GM21390 (cell line): Measurements from ENCODE around the gene HSPA1A.
"Not testable (repeated sequence)": the region's sequence is repeated elsewhere in the genome, so short reads cannot be mapped to it uniquely, and the experiment has no call there.

ENCODE experiments used
- ATAC-seq: cut with Tn5 transposase; IDR thresholded peaks from one replicate; pipeline ENCODE4 v1.9.1; 2021; ENCODE audit not compliant: unreplicated experiment

HSPA1A gene

DNA sequence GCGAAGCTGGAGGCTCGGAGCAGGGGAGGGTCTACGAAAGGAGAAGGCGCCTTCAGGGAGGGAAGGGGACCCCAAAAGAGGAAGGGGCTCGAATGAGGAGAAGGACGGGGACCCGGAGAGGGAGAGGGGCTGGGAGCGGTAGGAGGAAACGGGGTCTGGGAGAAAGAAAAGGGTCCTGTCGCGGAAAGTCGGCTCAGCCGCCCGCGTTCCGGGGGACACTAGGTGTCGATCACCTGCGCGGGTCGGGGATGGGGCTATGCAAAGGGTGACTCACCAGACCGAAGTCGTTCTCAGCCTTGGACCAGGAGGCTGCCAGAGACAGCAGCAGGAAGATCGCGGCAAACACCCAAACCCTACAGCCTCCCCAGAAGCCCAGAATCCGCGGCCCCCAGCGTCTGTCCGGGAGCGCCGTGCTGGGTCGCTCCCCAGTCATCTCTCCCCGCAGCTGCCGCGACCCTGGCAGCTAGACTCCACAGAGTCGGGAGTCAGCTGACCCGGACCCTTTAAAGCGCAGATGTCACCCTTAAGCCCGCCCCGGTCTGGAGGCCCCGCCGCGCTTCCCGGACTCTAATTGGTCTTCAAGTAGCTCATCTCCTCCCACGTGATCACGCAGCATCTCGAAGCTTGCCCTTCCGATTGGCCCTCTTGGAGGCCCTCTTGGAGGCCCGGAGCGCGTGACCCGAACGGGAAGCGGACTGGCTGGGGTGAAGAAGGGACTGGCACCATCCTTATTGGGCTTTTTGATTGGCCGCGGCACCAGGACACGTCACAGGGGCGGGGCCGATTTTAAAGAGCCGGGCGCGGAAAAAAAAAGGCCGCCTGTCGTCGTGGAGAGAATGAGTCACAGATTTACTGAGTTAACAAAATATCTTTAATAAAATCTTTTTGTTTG is 47.2 kb downstream of the HSPA1A start, which contains the start of gene NEU1:
NEU1 (minus strand) TSS at position 478 of the 892 bp plus-strand sequence; CDS start at position 433, 45 bp downstream.
- peak; percentile 90 for ATAC-seq

DNA sequence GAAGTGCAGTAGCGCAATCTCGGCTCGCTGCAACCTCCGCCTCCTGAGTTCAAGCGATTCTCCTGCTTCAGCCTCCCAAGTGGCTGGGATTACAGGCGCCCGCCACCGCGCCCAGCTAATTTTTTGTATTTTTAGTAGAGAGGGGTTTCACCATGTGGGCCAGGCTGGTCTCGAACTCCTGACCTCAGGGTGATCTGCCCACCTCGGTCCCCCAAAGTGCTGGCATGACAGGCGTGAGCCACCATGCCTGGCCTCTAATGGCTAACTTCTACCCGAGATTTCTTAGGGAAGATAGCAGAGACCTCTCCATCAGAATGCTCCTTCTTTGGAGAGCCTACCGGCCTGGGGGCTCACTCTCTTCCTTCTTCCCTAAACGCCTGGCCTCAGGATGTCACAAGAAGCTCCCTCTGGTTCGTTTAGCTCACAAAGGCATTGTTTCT is 48.8 kb downstream of the HSPA1A start:
- not testable (repeated sequence) for ATAC-seq

DNA sequence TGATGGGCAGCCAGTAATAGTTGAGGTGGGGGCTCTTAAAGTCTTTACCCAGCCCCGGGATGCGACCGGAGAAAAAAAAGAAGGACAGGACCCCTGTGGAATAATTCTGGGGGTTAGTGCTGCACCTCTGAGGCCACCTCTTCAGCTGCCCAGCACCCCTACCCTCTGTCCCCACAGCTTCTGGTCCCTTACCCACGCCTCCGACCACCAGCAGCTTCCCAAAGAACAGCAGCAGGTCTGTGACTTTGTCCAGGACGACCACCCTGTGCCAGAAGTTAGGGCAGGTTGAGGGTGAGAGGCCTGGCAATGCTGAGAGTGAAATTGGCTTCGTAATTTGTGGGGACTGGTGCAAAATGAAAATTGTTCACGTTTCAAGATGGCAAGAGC is 49.5 kb downstream of the HSPA1A start:
- no peak for ATAC-seq

DNA sequence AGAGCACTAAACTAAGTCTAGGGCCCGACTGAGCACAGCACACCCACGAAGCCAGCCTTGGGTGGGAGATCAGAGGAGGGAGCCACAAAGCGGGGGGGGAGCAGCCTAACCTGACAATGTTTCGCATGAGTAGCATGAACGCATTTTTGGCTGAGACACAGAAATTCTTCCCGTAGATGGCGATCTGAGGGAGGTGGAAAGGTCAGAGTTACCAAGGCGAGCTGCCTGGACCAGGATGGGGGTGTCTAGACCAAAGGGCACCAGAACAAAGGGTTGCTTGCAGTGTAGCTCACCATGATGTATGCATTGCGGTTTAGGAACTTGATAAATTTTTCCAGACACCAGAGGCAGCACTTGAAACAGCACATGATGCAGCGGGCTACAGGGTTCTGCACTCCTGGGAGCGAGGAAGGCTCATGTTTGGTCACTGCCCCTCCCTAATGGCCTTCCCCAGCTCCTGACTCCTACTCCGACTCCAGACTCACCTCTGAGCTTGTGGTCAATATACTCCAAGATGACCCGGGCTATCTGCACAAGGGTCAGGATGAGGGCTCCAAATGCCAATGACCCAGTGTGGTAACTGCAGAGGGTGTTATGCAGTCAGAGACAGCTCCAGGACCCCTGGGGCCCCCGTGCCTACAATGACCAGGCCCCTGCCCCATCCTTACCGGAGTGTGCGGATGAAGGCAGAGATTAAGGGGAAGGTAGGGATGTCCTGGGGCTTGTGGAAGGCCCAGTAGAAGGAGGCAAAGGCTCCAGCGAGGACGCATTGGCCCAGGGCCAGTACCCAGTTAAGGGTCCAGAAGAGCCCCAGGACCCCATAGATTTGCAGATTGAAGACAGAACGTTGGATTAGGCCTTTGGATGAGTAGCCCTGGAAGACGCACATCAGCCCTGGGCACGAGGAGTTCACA is 50.1 kb downstream of the HSPA1A start:
- no peak for ATAC-seq
